Measurements from ENCODE around the gene CEP44.

DNA sequence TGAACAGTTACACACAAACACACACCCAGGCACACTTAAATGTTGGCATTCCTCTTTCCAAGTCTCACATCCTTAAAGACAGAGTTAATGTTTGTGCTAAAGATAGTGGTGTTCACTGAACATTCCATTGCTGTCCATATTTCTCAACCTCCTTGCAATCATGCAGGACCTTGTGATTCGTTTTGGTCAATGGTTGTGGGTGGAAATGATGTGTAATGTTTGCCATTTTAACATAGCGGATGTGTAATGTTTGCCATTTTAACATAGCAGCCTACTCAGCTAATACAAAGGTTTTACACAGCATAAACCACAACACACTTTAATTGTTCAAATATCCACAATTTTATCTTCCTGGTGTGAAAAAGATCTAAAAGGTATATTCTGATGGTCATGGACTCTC is 93.9 kb downstream of the CEP44 start:
- TF ChIP-seq EZH2 (IDR thresholded peaks at IDR 0.05; ENCODE audit: insufficient read depth, poor library complexity, severe bottlenecking) (no peak), EZH2phosphoT487 (IDR thresholded peaks at IDR 0.05; ENCODE audit: insufficient read depth, low read depth) (no peak)

Data from GM23248 (cell line).